GM20000 (cell line): ENCODE measurements around the gene MESP1.

Source experiments
- DNase-seq: peaks from one replicate; pipeline ENCODE4 v3.0.0; 2012; ENCODE audit warnings: low spot score
- TF ChIP-seq, protein P1 (sequence below): IDR thresholded peaks from 2 replicates; pipeline ENCODE4 v1.5.1; 2012; ENCODE audit warnings: mild to moderate bottlenecking, control low read depth; ENCODE audit errors: extremely low read depth, missing control alignments

MESP1 gene

DNA sequence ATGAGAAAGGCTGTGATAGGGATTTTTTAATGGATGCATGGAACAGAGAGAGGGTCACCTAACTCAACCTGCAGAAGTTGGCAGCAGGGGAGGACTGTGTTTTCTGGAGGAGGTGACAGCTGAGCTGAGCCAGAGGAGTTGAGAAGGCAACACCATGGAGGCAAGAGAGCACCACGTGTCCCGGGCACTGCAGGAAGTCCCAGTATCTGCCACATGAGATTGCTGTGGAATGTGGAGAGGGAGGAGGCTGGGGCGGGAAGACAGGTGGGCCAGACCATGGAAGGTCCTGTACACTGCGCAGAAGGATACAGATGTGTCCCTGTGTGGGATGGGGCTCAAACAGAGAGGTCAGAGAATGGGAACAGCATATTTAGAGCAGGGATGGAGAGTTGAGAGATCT lies 15.3 kb downstream of the MESP1 start:
- DNase-seq, result no peak
- TF ChIP-seq, protein P1, sequence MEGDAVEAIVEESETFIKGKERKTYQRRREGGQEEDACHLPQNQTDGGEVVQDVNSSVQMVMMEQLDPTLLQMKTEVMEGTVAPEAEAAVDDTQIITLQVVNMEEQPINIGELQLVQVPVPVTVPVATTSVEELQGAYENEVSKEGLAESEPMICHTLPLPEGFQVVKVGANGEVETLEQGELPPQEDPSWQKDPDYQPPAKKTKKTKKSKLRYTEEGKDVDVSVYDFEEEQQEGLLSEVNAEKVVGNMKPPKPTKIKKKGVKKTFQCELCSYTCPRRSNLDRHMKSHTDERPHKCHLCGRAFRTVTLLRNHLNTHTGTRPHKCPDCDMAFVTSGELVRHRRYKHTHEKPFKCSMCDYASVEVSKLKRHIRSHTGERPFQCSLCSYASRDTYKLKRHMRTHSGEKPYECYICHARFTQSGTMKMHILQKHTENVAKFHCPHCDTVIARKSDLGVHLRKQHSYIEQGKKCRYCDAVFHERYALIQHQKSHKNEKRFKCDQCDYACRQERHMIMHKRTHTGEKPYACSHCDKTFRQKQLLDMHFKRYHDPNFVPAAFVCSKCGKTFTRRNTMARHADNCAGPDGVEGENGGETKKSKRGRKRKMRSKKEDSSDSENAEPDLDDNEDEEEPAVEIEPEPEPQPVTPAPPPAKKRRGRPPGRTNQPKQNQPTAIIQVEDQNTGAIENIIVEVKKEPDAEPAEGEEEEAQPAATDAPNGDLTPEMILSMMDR, result no peak

DNA sequence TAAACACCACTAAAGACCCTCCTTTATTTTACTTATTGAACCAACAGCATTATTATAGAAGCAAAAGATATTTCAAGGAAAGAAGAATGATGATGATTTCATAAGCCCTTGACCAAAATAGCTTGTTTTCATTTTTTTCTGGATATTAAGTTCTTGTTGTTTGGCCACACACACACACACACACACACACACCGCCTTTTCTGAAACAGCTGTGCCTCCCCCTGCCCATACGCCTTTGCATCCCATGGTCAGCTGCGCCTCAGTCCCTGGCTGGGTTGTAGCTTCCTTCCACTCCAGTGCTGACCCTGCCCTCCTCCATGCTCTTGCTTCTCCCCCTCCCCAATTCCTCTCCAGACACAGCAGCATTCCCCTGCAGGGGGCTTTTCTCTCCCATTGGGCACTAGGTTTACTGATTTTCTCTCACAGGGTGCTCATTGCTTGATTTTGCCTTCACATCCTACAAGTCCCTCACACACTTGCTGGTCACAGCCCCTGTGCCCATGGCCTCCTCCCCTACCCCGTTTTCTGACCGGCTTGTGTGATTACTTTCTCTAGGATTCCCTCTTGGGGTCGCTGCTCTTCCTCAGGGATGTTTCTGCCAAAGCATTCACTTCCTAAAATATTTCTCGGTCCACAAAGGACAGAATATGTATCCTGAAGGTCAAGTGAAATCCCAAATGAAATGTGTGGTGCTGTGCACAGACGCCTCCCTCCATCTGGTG lies 18.4 kb downstream of the MESP1 start:
- TF ChIP-seq, protein P1, result no peak

DNA sequence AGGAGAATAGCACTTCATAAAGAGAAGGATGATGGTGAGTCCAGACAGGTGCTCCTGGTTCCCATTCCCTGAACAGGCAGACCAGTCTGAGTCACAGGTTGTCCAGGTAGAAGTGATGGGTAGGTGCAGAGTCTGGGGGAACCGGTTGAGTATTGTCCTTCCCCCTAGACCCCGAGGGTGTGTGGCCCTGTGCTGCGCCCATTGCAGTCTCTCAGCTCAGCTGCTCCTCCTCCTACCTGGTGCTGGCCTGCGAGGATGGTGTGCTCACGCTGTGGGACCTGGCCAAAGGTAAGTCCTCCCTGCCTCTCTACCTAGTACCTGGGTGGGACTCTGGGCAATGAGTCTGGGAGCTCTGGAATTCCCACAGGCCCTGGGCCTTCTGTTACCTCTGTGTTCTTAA lies 19.8 kb downstream of the MESP1 start:
- DNase-seq, result no peak
- TF ChIP-seq, protein P1, result no peak

More for the DNA sequence above, 18.4 kb downstream of the MESP1 start:
- DNase-seq, result no peak

DNA sequence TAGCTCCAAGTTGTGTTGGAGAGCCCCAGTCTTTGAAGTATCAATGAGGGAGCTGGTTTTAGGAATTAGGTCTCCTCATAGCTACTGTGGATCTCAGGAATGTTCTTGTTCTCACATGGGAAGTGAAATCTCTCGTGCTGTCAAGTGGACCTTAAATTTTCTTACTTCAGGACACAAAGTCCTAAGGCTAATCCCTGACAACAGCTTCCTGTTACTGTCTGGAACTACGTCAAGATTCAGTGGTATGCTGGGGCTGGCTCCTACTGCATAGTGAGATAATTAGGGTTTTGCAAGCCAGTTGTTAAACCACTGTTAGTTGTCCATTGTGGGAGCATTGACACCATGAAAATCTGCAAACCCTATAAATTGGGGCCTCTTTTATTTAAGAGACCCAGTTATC lies 22.8 kb downstream of the MESP1 start:
- TF ChIP-seq, protein P1, result no peak
- no peak for DNase-seq

DNA sequence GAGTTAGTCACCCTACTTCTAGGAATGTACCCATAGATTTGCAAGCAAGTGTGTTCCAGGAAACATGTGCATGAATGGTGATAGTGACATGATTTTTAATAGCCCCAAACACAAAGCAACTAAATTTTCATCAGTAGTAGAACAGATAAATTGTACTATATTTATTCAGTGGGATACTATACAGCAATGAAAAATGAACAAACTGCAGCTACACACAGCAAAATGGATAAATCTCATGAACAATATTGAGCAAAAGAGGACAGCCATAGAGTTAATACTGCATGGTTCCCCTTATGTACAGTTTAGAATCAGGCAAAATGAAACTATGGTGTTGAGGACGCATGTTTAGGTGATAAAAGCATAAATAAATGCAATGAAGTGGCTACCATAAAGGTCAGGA lies 26.0 kb downstream of the MESP1 start:
- DNase-seq, result no peak
- TF ChIP-seq, protein P1, result no peak

DNA sequence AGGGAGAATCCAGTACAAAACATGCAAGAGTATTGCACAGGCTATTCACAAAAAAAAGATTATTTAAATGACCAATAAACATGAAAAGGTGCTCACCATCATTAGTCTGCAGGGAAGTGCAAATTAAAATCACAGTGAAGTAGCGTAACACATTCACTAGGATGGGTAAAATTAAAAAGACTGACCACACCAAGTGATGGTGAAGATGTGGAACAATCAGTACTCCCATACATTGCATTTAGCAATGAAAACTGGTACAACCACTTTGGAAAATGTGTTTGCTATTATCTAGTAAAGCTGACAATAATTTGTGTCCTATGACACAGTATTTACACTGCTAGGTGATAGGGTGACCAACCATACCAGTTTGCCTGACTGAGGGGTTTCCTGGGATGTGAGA lies 26.4 kb downstream of the MESP1 start:
- no peak for DNase-seq
- TF ChIP-seq, protein P1, result no peak

DNA sequence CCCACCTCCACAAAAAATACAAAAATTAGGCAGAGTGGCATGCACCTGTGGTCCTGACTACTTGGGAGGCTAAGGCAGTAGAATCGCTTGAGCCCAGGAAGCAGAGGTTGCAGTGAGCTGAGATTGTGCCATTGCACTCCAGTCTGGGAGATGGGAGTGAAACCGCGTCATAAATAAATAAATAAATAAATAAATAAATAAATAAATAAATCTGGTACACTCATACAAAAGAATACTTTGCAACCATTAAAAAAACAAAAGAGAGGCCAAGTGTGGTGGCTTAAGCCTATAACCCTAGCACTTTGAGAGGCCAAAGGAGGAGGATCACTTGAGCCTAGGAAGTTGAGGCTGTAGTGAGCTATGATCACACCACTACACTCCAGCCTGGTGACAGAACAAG lies 28.0 kb downstream of the MESP1 start:
- TF ChIP-seq, protein P1, result no peak
- no peak for DNase-seq
